Esophagus squamous epithelium (tissue), 5 donors: ENCODE data around the gene OR51A2. TPM values are rescaled to one million over a fixed set of nuclear protein-coding genes. Genes with fewer than 3 reads are reported as not detected.

Experiments used
- DNase-seq: peaks from one replicate; lab custom pipeline; 2025; lab: John Stamatoyannopoulos, UW
- H3K27ac ChIP-seq, 4 donors: fragments of 200-600 bp; sonication (generic); one replicate each; pipeline ENCODE4 v1.5.1; 2016 to 2019; ENCODE audit warnings: mild to moderate bottlenecking in 1 of 4
- H3K27me3 ChIP-seq, 4 donors: fragments of 200-600 bp; sonication (generic); 1 replicate in 3 of 4; 2 replicates in 1 of 4; pipeline versions ENCODE4 v1.5.1 to v1.6.0; 2017 to 2021; ENCODE audit warnings: antibody characterized with exemption in 1 of 4
- H3K36me3 ChIP-seq, 3 donors: fragments of 200-600 bp; sonication (generic); one replicate each; pipeline ENCODE4 v1.5.1; 2016 to 2019
- H3K4me1 ChIP-seq, 3 donors: fragments of 200-600 bp; sonication (generic); one replicate each; pipeline ENCODE4 v1.5.1; 2017 to 2019
- H3K4me3 ChIP-seq, 4 donors: fragments of 200-600 bp; sonication (generic); 1 replicate in 3 of 4; 2 replicates in 1 of 4; pipeline ENCODE4 v1.5.1; 2016 to 2019; ENCODE audit warnings: mild to moderate bottlenecking in 2 of 4, moderate library complexity in 1 of 4
- H3K9me3 ChIP-seq, 3 donors: fragments of 200-600 bp; sonication (generic); one replicate each; pipeline ENCODE4 v1.5.1; 2016 to 2019
- CTCF ChIP-seq, 6 experiments: fragments of 450-650 bp in 4 of 6; fragments of 200-600 bp in 2 of 6; sonication (generic) in 2 of 6; IDR thresholded peaks; one replicate each; pipeline ENCODE4 v1.5.1; 2016 to 2019; ENCODE audit warnings: antibody characterized with exemption in 6 of 6, mild to moderate bottlenecking in 4 of 6, moderate library complexity in 4 of 6
- POLR2A ChIP-seq, 4 donors: fragments of 450-650 bp; IDR thresholded peaks; one replicate each; pipeline ENCODE4 v1.6.1; 2017; ENCODE audit warnings: antibody characterized with exemption in 4 of 4, mild to moderate bottlenecking in 4 of 4, moderate library complexity in 3 of 4
- WGBS, 2 donors: methylation state at CpG; one replicate each; pipeline ENCODE4 v1.1.5; 2018; 5-methylcytosine and 5-hydroxymethylcytosine counted together
- intact Hi-C: fragments of 100-400 bp; cut with DNase I; formaldehyde crosslinking; loops from one replicate; pipeline ENCODE4 v1.15.0; 2022
- total RNA-seq, 4 donors: library from RNA; depleted of rRNA; stranded (reverse); fragments of >200 nt; gene quantifications; one replicate each; pipeline ENCODE4 v1.1.0, GENCODE V29; 2016
- donor health status: DM: yes; HTN: yes; CAD: no.

Gene OR51A2
- total RNA-seq, 4 donors from 2014 or later = not detected

- Histone ChIP-seq H3K4me3 (no peak overlapping the region), H3K27ac (no peak overlapping the region), H3K9me3 (no peaks in the 10 kb centered on the region), H3K27me3 (no peaks in the 10 kb centered on the region), H3K4me1 (no peaks in the 10 kb centered on the region), H3K36me3 (no peaks in the 10 kb centered on the region)
- WGBS, 2 donors = 75 to 77% methylated on average over 4 of the region's 4 CpGs
- TF ChIP-seq POLR2A (IDR thresholded peaks at IDR 0.05) (no peak), CTCF (IDR thresholded peaks at IDR 0.05) (no peak)
- no peak for DNase-seq
- intact Hi-C loops = no loop called here
Measured at GRCh38 chr11:4957396-4957795, 1.9 kb upstream of the OR51A2 start.

GRCh38 chr11:4947505-4947904 is 8.0 kb downstream of the OR51A2 start, which contains the start of gene OR51A4:
OR51A4 (minus strand) TSS chr11:4947605; CDS start chr11:4947100, 505 bp downstream.
- intact Hi-C loops = no loop called here
- Histone ChIP-seq H3K9me3 (no peaks in the 10 kb centered on the region), H3K27ac (no peak within 1 kb of the TSS), H3K36me3 (no peaks in the 10 kb centered on the region), H3K4me3 (no peak within 1 kb of the TSS), H3K27me3 (no peaks in the 10 kb centered on the region), H3K4me1 (no peaks in the 10 kb centered on the region)
- TF ChIP-seq CTCF (IDR thresholded peaks at IDR 0.05) = no peak
- TF ChIP-seq POLR2A (IDR thresholded peaks at IDR 0.05) = no peak
- DNase-seq = no peak

DNA sequence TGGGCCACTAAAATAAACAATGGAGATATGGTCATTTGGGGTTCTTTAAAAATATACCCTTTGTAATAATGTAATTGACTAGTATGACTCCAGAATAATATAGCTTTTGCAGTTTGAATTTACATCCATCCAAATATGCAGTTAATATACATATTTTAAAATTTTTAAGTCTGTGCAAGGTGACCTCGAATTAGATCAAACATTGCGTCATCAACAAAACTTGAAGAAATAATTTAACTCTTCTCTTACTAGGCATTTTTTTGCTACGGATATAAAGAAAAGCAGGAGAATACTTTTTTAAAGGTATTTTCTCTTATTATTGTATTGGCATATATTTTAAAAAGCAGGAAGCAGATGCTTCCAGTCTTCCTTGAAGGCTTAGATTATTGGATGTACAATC is 18.8 kb downstream of the OR51A2 start:
- Histone ChIP-seq H3K4me1 (no peaks in the 10 kb centered on the region), H3K27ac (no peak overlapping the region), H3K36me3 (no peaks in the 10 kb centered on the region), H3K27me3 (no peaks in the 10 kb centered on the region), H3K9me3 (no peaks in the 10 kb centered on the region), H3K4me3 (no peak overlapping the region)
- WGBS, 2 donors = 70 to 76% methylated on average over 3 of the region's 3 CpGs
- no peak for DNase-seq
- intact Hi-C loops = no loop called here
- TF ChIP-seq POLR2A (IDR thresholded peaks at IDR 0.05) = no peak
- TF ChIP-seq CTCF (IDR thresholded peaks at IDR 0.05) = no peak

DNA sequence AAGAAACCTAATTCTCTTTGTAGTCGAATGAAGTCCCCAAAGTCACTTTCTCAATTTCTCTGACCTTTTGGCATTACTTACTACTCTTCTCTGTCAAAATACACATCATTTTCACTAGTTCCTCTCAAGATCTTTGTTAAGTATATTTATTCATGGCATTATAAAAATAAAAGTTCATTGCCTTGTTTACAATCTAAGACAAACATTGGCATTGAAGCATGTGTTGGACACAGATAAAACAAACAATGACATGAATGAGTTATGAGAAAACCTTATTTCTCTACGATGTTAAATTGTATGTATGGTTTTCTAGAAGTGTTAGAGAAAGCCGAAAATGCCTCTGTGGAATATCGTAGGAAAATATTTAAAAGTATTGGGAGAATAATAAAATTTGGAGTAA is 22.8 kb downstream of the OR51A2 start:
- Histone ChIP-seq H3K9me3 (no peaks in the 10 kb centered on the region), H3K27me3 (no peaks in the 10 kb centered on the region), H3K36me3 (no peaks in the 10 kb centered on the region), H3K4me1 (no peaks in the 10 kb centered on the region), H3K4me3 (no peak overlapping the region), H3K27ac (no peak overlapping the region)
- 40 to 61% methylated on average over 4 of the region's 4 CpGs for WGBS, 2 donors
- no peak for DNase-seq
- TF ChIP-seq POLR2A (IDR thresholded peaks at IDR 0.05) (no peak), CTCF (IDR thresholded peaks at IDR 0.05) (no peak)
- intact Hi-C loops = no loop called here

DNA sequence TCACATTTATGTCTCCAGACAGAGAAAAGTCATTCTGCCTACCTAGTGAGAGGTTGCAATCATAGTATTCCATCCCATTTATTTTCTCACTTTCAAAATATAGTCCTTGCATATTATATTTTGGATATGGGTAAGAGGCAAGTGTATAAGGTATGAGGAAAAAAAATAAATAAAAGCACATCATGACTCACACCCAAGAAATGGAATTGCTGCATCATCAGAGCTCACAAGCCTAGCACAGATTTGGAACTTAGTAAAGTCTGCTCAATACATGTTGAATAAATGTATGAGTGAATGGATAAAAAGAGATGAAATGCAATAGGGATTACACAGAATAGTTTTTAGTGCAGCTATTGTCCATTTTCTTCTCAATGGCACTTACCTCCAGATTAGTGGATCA is 28.9 kb downstream of the OR51A2 start:
- no peaks in the 10 kb centered on the region for H3K36me3 ChIP-seq
- H3K4me3 ChIP-seq = no peak overlapping the region
- no peak for DNase-seq
- no peaks in the 10 kb centered on the region for H3K27me3 ChIP-seq
- no peaks in the 10 kb centered on the region for H3K9me3 ChIP-seq
- no peaks in the 10 kb centered on the region for H3K4me1 ChIP-seq
- TF ChIP-seq CTCF (IDR thresholded peaks at IDR 0.05) (no peak), POLR2A (IDR thresholded peaks at IDR 0.05) (no peak)
- no peak overlapping the region for H3K27ac ChIP-seq
- intact Hi-C loops = no loop called here
